AG09319 (cell line): ENCODE measurements around the gene GABBR2.

Experiments
- DNase-seq: peaks from one replicate; pipeline ENCODE4 v3.0.0-alpha.2; 2010; ENCODE audit warnings: low read depth; ENCODE audit errors: extremely low read depth
- CTCF ChIP-seq: IDR thresholded peaks from 2 replicates; pipeline ENCODE4 v1.5.1; 2011; ENCODE audit warnings: low read depth, mild to moderate bottlenecking, inconsistent platforms, low read length, moderate library complexity

GABBR2 gene

GRCh38 chr9:98457726-98458370 is 250.9 kb downstream of the GABBR2 start:
- no peak for DNase-seq
- TF ChIP-seq CTCF = no peak

GRCh38 chr9:98456156-98456613 is 252.6 kb downstream of the GABBR2 start:
- no peak for DNase-seq
- TF ChIP-seq CTCF = no peak

- DNase-seq = no peak
- TF ChIP-seq CTCF = no peak
Measured at GRCh38 chr9:98455256-98456155, 253.2 kb downstream of the GABBR2 start.

- no peak for DNase-seq
- TF ChIP-seq CTCF = no peak
Measured at GRCh38 chr9:98453589-98454311, 255.0 kb downstream of the GABBR2 start.

- no peak for DNase-seq
- no peak for TF ChIP-seq CTCF
Measured at GRCh38 chr9:98451576-98451975, 257.2 kb downstream of the GABBR2 start.

GRCh38 chr9:98450496-98450895 is 258.2 kb downstream of the GABBR2 start:
- no peak for DNase-seq
- no peak for TF ChIP-seq CTCF

- TF ChIP-seq CTCF = no peak
- DNase-seq = no peak
Measured at GRCh38 chr9:98449871-98450270, 258.9 kb downstream of the GABBR2 start.
